CD4-positive, alpha-beta T cell treated with Interleukin-15 for 1 hour (primary cell): ENCODE data around the gene OR2B6.
"Not testable (repeated sequence)": the region's sequence is repeated elsewhere in the genome, so short reads cannot be mapped to it uniquely, and the experiment has no call there.

Experiments
- DNase-seq: peaks from one replicate; pipeline ENCODE4 v3.0.0-alpha.2; 2020

OR2B6 gene

DNA sequence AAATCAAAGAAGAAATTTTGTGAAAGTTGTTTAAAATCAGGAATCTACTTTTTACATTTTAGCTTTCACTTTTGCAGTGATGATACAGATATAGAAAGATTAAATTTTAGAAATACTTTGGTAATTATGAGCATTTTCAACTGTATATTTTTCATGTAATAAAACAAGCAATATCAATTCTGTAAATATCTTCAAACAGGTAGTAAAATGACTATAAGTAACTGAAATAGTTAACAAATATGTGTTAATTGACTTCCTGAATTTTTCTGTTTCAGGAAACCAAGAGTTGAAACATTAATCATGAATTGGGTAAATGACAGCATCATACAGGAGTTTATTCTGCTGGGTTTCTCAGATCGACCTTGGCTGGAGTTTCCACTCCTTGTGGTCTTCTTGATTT lies at the start of gene OR2B6:
Gene OR2B6, plus strand, starts transcription at position 301 of the 400 bp plus-strand sequence. Its CDS starts 0 bp downstream, at position 301.
- DNase-seq, result no peak

DNA sequence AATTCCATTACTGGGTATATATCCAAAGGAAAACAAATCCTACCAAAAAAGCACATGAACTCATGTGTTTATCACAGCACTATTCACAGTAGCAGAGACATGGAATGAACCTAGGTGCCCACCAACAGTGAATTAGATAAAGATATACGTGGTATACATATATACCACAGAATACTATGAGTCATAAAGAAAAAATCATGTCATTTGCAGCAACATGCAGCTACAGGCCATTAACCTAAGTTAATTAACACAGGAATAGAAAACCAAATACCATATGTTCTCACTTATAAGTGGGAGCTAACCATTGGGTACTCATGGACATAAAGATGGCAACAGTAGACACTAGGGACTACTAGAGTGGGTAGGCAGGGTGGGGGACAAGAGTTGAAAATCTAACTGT lies 49.0 kb upstream of the OR2B6 start:
- no peak for DNase-seq

- DNase-seq, result no peak
These were observed 45.0 kb upstream of the OR2B6 start, which contains the start of gene OR2B2 for GRCh38 chr6:27911956-27912446. TSS of gene OR2B2 (minus strand) at chr6:27912396. CDS start at chr6:27912319, 77 bp downstream.

- no peak for DNase-seq
These were observed 34.1 kb upstream of the OR2B6 start for GRCh38 chr6:27922949-27923348.

DNA sequence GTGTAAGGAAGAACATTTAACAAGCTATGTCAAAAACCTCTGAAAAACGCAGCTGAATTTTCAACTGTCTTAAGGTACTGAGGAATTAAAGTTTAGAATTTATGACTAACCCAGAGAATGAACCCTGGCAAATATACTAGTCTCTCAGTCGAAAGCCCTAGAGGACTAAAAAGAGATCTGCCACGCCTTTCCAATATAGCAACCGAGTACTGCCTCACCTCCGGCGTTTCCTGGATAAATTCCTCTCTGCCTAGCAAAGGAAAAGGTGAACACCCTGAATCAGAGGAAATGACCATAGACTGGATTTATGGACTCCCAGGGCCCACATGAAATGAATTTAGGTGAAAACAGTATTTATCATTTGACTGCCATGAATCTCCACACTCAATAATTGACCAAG lies 32.9 kb upstream of the OR2B6 start:
- no peak for DNase-seq

- DNase-seq, result not testable (repeated sequence)
These were observed 29.0 kb upstream of the OR2B6 start for GRCh38 chr6:27928041-27928440.

- not testable (repeated sequence) for DNase-seq
These were observed 27.1 kb upstream of the OR2B6 start for GRCh38 chr6:27929930-27930329.

DNA sequence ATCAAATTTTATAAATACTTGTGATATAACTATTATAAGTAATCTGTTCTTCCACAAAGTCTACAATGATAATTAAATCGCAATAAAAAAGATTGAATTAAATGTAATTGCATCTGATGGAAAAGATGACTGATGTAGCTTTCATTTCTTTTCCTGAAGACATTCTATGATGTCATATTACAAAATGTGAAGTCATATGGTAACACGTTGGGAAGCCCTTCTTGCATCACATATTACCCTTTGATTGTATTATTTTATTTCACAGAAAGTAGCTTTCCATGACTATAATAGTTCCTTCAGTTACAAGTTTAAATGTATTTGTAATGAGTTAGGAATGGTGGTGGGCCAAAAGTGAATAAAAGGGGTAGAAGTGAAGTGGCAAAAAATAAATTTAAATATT lies 25.8 kb upstream of the OR2B6 start:
- DNase-seq, result no peak

- DNase-seq, result no peak
These were observed 16.3 kb upstream of the OR2B6 start for GRCh38 chr6:27940766-27941165.

GRCh38 chr6:27943072-27943471 lies 14.0 kb upstream of the OR2B6 start:
- not testable (repeated sequence) for DNase-seq

GRCh38 chr6:27948237-27948636 lies 8.8 kb upstream of the OR2B6 start:
- no peak for DNase-seq

GRCh38 chr6:27951040-27951439 lies 6.0 kb upstream of the OR2B6 start:
- DNase-seq, result no peak

DNA sequence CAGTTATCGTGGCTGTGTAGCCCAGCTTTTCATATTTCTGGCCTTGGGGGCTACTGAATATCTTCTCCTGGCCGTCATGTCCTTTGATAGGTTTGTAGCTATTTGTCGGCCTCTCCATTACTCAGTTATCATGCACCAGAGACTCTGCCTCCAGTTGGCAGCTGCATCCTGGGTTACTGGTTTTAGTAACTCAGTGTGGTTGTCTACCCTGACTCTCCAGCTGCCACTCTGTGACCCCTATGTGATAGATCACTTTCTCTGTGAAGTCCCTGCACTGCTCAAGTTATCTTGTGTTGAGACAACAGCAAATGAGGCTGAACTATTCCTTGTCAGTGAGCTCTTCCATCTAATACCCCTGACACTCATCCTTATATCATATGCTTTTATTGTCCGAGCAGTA lies 475 bp downstream of the OR2B6 start:
- DNase-seq, result no peak

DNA sequence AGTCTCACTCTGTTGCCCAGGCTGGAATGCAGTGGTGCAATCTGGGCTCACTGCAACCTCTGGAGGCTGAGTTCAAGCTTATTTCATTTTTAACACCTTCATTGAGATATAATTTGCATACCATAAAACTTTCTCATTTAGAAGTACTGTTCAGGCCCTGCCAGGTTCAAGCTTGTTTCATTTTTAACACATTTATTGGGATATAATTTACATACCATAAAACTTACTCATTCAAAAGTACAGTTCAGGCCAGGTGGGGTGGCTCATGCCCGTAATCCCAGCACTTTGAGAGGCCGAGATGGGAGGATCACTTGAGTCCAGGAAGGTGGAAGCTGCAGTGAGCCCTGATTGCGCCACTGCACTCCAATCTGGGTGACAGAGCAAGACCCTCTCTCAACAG lies 5.5 kb downstream of the OR2B6 start:
- no peak for DNase-seq

DNA sequence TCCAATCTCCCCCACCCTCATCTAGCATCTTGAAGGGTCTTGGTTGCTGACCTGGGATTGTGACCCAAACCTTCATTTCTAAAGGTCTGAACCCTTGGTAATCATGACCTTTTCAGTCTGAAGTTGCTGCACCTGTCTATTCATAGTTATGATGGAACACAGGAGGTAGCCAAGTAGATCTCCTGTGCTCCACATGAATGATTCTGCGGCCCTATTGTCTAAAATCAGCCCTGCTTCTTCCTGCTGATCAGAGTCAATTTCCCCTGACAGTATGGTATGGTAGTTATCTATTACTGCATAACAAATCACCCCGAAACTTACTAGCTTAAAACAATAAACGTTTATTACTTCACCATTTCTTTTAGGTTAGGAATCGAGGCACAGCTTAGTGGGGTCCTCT lies 9.0 kb downstream of the OR2B6 start:
- no peak for DNase-seq

DNA sequence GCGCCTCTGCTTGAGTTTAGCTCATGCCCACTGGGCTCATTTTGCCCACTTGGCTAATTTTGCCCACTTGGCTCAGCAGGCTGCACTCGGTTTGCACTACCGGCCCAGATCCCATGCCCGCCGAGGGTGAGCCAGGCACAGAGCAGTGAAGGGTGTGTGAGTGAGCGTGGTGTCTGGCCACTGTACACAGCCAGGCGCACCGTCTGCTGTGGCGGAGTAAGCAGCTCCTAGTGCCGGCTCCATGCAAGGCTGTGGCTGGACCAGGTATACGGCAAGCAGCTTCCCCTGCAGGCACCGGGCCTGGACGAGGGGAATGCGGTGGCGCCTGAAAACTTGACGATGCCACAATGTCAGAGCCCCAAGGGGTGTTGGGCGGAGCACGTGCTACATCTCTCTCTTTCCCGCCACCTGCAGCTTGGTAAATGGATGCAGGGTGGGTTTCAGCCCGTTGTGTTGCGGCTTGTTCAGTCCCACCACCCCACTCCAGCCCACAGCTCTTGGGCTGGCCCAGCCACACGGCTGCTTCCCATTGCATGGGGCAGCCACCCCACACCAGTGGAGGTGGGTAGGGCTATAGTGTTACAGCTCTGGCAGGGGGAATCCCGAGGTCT lies 9.9 kb downstream of the OR2B6 start:
- DNase-seq, result no peak

- DNase-seq, result no peak
These were observed 13.4 kb downstream of the OR2B6 start for GRCh38 chr6:27970444-27970843.

DNA sequence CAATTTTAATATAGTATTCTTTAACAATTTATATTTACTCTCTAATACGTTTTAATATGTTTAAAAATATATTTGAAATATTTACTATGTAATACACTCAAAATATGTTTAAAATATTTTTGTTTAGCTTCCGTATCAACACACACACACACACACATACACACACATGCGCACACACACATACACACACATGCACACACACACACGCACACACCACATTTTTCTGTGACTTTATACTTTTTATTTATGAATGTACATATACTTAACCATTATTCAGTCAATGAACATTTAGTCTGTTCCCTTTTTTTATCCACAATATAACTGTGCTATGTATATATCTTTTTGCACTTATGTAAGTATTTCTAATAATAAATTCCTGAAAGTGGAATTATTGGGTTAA lies 15.7 kb downstream of the OR2B6 start:
- no peak for DNase-seq

DNA sequence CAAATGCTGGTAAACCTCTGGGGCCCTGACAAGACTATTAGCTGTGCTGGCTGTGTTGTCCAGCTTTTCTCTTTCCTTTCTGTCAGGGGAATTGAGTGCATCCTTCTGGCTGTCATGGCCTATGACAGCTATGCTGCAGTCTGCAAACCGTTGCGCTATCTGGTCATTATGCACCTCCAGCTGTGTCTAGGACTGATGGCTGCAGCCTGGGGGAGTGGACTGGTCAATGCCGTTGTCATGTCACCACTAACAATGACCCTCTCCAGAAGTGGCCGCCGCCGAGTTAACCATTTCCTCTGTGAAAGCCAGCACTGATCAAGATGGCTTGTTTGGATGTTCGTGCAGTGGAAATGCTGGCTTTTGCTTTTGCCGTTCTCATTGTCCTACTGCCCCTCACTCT lies 20.3 kb downstream of the OR2B6 start:
- DNase-seq, result no peak

DNA sequence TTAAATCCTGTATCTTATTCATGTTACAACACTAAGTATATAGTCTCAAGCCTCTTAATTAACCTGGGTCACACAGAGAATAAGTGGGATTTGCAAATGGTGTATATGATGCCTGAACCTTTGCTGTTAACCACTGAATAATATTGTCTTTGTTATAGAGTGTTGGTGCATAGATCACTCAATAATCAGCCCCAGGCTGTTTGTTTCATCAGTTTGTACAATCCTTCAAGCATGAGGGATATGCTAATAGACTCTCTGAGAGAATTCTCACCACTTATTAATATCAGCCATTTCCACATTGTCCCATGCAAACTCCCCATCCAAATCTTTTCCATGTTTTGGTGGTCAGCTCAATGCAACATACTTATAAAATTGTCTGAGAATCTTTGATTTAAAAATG lies 21.7 kb downstream of the OR2B6 start:
- DNase-seq, result no peak

GRCh38 chr6:27980111-27980510 lies 23.1 kb downstream of the OR2B6 start:
- no peak for DNase-seq

DNA sequence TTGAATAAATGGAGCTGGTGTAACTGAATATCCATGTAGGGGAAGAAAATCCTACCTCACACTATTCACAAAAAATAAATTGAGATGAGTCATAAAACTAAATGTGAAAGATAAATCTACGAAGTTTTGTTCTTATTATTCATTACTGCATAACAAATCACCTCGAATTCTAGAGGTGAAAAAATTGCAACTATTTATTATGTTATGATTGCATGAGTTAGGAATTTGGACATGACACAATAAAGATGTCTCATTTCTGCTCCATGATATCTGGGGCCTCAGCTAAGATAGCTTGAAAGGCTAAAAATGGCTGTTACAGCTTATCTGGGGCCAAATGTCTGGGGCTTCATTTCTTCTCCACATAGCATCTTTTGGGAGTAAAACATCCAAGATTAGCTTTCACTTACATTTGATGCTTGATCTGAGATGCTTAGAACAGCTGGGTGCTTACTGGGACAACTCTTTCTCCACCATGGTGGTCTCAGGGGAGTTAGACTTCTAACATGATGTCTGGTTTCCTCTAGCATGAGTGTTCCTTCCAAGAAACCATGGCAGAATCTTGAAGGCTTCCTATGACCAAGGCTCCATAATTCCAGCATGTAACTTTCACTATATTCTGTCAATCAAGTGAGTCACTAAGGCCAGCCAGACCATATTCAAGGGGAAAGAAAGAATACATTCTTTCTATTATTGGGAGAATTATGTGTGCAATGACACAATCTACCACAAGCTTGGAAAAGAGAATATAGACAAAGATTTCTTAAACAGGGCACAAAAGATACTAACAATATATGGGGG lies 30.1 kb downstream of the OR2B6 start:
- no peak for DNase-seq

GRCh38 chr6:27994616-27995015 lies 37.6 kb downstream of the OR2B6 start:
- no peak for DNase-seq

DNA sequence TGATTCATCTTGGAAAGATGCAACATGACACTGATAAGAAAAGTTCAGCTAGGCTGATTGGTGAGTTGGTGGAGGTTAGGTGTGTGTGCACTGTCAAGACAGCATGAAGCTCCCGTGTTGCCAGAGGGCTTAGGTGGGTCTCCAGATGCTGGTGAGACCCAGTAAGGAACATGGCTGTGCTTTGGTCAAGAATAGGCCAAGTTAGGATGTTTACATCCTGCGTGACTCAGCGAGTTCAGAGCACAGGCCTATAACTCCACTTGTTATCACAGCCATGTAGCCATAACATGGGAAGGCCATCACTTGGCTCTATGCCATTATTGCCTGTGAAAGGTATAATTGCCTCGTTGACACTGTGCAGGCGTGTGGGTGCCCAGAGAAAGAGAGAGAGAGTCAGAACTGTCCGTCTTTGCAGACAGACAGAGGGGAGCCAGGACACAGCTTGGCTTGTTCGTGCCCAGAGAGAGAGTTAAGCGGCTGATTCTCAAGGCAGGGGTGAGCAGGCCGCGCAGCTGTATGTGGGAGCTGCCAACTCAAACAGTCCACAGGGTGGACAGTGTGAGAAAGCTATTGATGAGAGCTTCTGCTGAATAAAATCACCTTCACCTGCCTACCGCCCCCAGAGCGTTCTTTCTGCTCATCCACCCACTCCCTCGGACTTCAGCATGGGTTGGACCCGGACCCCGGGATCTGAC lies 43.5 kb downstream of the OR2B6 start:
- DNase-seq, result no peak
